ENCODE data around the gene RNF146. TPM values are rescaled to one million over a fixed set of nuclear protein-coding genes. Genes with fewer than 3 reads are reported as not detected.
A peak's percentile ranks its signal among the peaks of the same experiment; 100 is the strongest.

Gene RNF146
- total RNA-seq, 2 experiments from 2014 or later, result 9.7 to 10.8 TPM

- Mint-ChIP-seq H3K36me3 (ENCODE audit: low read depth) (peaks cover 35% of the 10 kb centered on the region), H3K27me3 (ENCODE audit: low read depth) (no peaks in the 10 kb centered on the region), H3K4me1 (ENCODE audit: low read depth) (peaks cover 47% of the 10 kb centered on the region), H3K27ac (no peak overlapping the region), H3K4me3 (no peak overlapping the region), H3K9me3 (no peaks in the 10 kb centered on the region)
- intact Hi-C loops (cut with micrococcal nuclease), result loop anchor here (1.0 kb wide), 5 partner anchors 24 to 226 kb away; partner anchors contain the start of genes ECHDC1 and RNF146
- CTCF ChIA-PET, result interaction anchor here (1.0 to 2.8 kb wide), 6 partner anchors 14 to 256 kb away, joined by 3 to 12 read pairs (median 4); partner anchors contain the start of genes MTCL3 and RNF146
- DNase-seq, result no peak
These were observed 24.0 kb downstream of the RNF146 start for GRCh38 chr6:127290391-127291265.

- Mint-ChIP-seq H3K4me3 (no peak overlapping the region), H3K27ac (no peak overlapping the region), H3K9me3 (no peaks in the 10 kb centered on the region), H3K27me3 (ENCODE audit: low read depth) (no peaks in the 10 kb centered on the region), H3K36me3 (ENCODE audit: low read depth) (peaks cover 28% of the 10 kb centered on the region), H3K4me1 (ENCODE audit: low read depth) (peaks cover 47% of the 10 kb centered on the region)
- intact Hi-C loops (cut with micrococcal nuclease), result loop anchor here (1.0 kb wide), 5 partner anchors 25 to 225 kb away; partner anchors contain the start of genes ECHDC1 and RNF146
- CTCF ChIA-PET, result interaction anchor here (0.8 to 2.8 kb wide), 6 partner anchors 14 to 248 kb away, joined by 3 to 12 read pairs (median 3); partner anchors contain the start of genes MTCL3 and RNF146
- DNase-seq, result no peak
These were observed 24.8 kb downstream of the RNF146 start for GRCh38 chr6:127291495-127291894.

GRCh38 chr6:127297502-127298070 lies 30.9 kb downstream of the RNF146 start:
- CTCF ChIA-PET, result interaction anchor here (1.2 kb wide), 1 partner anchor 28 kb away, joined by 3 read pairs; no protein-coding TSS in a partner anchor

GRCh38 chr6:127298475-127298874 lies 31.8 kb downstream of the RNF146 start:
- CTCF ChIA-PET, result interaction anchor here (1.2 to 1.3 kb wide), 2 partner anchors 14 to 29 kb away, joined by 3 to 9 read pairs; no protein-coding TSS in a partner anchor
- Mint-ChIP-seq H3K4me3 (no peak overlapping the region), H3K9me3 (no peaks in the 10 kb centered on the region), H3K4me1 (ENCODE audit: low read depth) (peaks cover 21% of the 10 kb centered on the region), H3K27ac (no peak overlapping the region), H3K36me3 (ENCODE audit: low read depth) (peaks cover 6% of the 10 kb centered on the region), H3K27me3 (ENCODE audit: low read depth) (no peaks in the 10 kb centered on the region)
- no peak for DNase-seq
- intact Hi-C loops (cut with micrococcal nuclease), result no loop called here

More at GRCh38 chr6:127297502-127298070, 30.9 kb downstream of the RNF146 start:
- Mint-ChIP-seq H3K27me3 (ENCODE audit: low read depth) (no peaks in the 10 kb centered on the region), H3K36me3 (ENCODE audit: low read depth) (peaks cover 8% of the 10 kb centered on the region), H3K4me3 (no peak overlapping the region), H3K4me1 (ENCODE audit: low read depth) (peaks cover 24% of the 10 kb centered on the region), H3K27ac (no peak overlapping the region), H3K9me3 (no peaks in the 10 kb centered on the region)
- intact Hi-C loops (cut with micrococcal nuclease), result no loop called here
- DNase-seq, result no peak

- Mint-ChIP-seq H3K36me3 (ENCODE audit: low read depth) (peaks cover 2% of the 10 kb centered on the region), H3K4me1 (ENCODE audit: low read depth) (peaks cover 22% of the 10 kb centered on the region), H3K9me3 (no peaks in the 10 kb centered on the region), H3K27me3 (ENCODE audit: low read depth) (no peaks in the 10 kb centered on the region), H3K4me3 (no peak overlapping the region), H3K27ac (no peak overlapping the region)
- intact Hi-C loops (cut with micrococcal nuclease), result no loop called here
- DNase-seq, result no peak
- CTCF ChIA-PET, result interaction anchor here (0.6 to 1.5 kb wide), 6 partner anchors 13 to 274 kb away, joined by 3 to 9 read pairs (median 3); no protein-coding TSS in a partner anchor
These were observed 33.0 kb downstream of the RNF146 start for GRCh38 chr6:127299522-127300240.

GRCh38 chr6:127300411-127300810 lies 33.7 kb downstream of the RNF146 start:
- Mint-ChIP-seq H3K36me3 (ENCODE audit: low read depth) (no peaks in the 10 kb centered on the region), H3K9me3 (no peaks in the 10 kb centered on the region), H3K27me3 (ENCODE audit: low read depth) (no peaks in the 10 kb centered on the region), H3K4me1 (ENCODE audit: low read depth) (peaks cover 26% of the 10 kb centered on the region), H3K27ac (no peak overlapping the region), H3K4me3 (no peak overlapping the region)
- no peak for DNase-seq
- intact Hi-C loops (cut with micrococcal nuclease), result no loop called here
- CTCF ChIA-PET, result interaction anchor here (0.5 to 2.7 kb wide), 3 partner anchors 216 to 1585 kb away, joined by 3 to 12 read pairs (median 3); no protein-coding TSS in a partner anchor

GRCh38 chr6:127301199-127301700 lies 34.6 kb downstream of the RNF146 start:
- Mint-ChIP-seq H3K27ac (no peak overlapping the region), H3K4me3 (no peak overlapping the region)
- intact Hi-C loops (cut with micrococcal nuclease), result no loop called here

GRCh38 chr6:127302728-127303660 lies 36.3 kb downstream of the RNF146 start:
- Mint-ChIP-seq H3K4me3 (no peak overlapping the region), H3K9me3 (no peaks in the 10 kb centered on the region), H3K27me3 (ENCODE audit: low read depth) (no peaks in the 10 kb centered on the region), H3K27ac (no peak overlapping the region), H3K4me1 (ENCODE audit: low read depth) (peaks cover 42% of the 10 kb centered on the region), H3K36me3 (ENCODE audit: low read depth) (peaks cover 16% of the 10 kb centered on the region)
- intact Hi-C loops (cut with micrococcal nuclease), result loop anchor here (1.0 to 2.0 kb wide), 6 partner anchors 40 to 340 kb away; partner anchors contain the start of gene ECHDC1
- CTCF ChIA-PET, result interaction anchor here (0.6 to 2.7 kb wide), 14 partner anchors 10 to 243 kb away, joined by 3 to 12 read pairs (median 5); no protein-coding TSS in a partner anchor
- peak; percentile 72 for DNase-seq

More at GRCh38 chr6:127301199-127301700, 34.6 kb downstream of the RNF146 start:
- Mint-ChIP-seq H3K36me3 (ENCODE audit: low read depth) (peaks cover 4% of the 10 kb centered on the region), H3K9me3 (no peaks in the 10 kb centered on the region), H3K4me1 (ENCODE audit: low read depth) (peaks cover 30% of the 10 kb centered on the region), H3K27me3 (ENCODE audit: low read depth) (no peaks in the 10 kb centered on the region)
- CTCF ChIA-PET, result interaction anchor here (0.5 to 2.7 kb wide), 10 partner anchors 14 to 1586 kb away, joined by 3 to 12 read pairs (median 3); partner anchors contain the start of genes ECHDC1 and RNF146
- DNase-seq, result no peak

- H3K4me1 Mint-ChIP-seq (ENCODE audit: low read depth), result peaks cover 43% of the 10 kb centered on the region
These were observed 37.3 kb downstream of the RNF146 start for GRCh38 chr6:127303917-127304316.

GRCh38 chr6:127305741-127306140 lies 39.1 kb downstream of the RNF146 start:
- CTCF ChIA-PET, result interaction anchor here (0.6 to 2.6 kb wide), 5 partner anchors 14 to 210 kb away, joined by 3 to 12 read pairs (median 3); no protein-coding TSS in a partner anchor
- Mint-ChIP-seq H3K27me3 (ENCODE audit: low read depth) (no peaks in the 10 kb centered on the region), H3K9me3 (peaks cover 15% of the 10 kb centered on the region), H3K36me3 (ENCODE audit: low read depth) (peaks cover 41% of the 10 kb centered on the region), H3K4me3 (no peak overlapping the region), H3K4me1 (ENCODE audit: low read depth) (peaks cover 47% of the 10 kb centered on the region), H3K27ac (no peak overlapping the region)
- intact Hi-C loops (cut with micrococcal nuclease), result no loop called here
- DNase-seq, result no peak

More at GRCh38 chr6:127303917-127304316, 37.3 kb downstream of the RNF146 start:
- intact Hi-C loops (cut with micrococcal nuclease), result loop anchor here (2.0 kb wide), 2 partner anchors 39 to 339 kb away; partner anchors contain the start of gene ECHDC1
- no peak for DNase-seq
- no peak overlapping the region for H3K4me3 Mint-ChIP-seq
- CTCF ChIA-PET, result interaction anchor here (0.6 to 2.6 kb wide), 10 partner anchors 9 to 244 kb away, joined by 3 to 12 read pairs (median 6); no protein-coding TSS in a partner anchor
- peaks cover 26% of the 10 kb centered on the region for H3K36me3 Mint-ChIP-seq (ENCODE audit: low read depth)
- no peaks in the 10 kb centered on the region for H3K27me3 Mint-ChIP-seq (ENCODE audit: low read depth)
- H3K27ac Mint-ChIP-seq, result no peak overlapping the region
- H3K9me3 Mint-ChIP-seq, result peaks cover 6% of the 10 kb centered on the region

All from activated naive CD4-positive, alpha-beta T cell treated with anti-CD3 and anti-CD28 coated beads for 36 hours (primary cell).